Coronary artery (tissue), 2 donors: ENCODE results near the gene OSBPL3.

Experiments
- DNase-seq: peaks from one replicate; pipeline ENCODE4 v3.0.0-alpha.2; 2017; ENCODE audit warnings: low spot score
- H3K27ac ChIP-seq, 2 donors: fragments of 200-600 bp; sonication (generic); one replicate each; pipeline ENCODE4 v1.5.1; 2016 to 2019
- H3K4me3 ChIP-seq: fragments of 200-600 bp; sonication (generic); 2 replicates; pipeline ENCODE4 v1.5.1; 2016; ENCODE audit warnings: mild to moderate bottlenecking, moderate library complexity
- CTCF ChIP-seq: fragments of 200-600 bp; sonication (generic); IDR thresholded peaks from one replicate; pipeline ENCODE4 v1.5.1; 2019; ENCODE audit warnings: antibody characterized with exemption

OSBPL3 gene

GRCh38 chr7:24880886-24881285 is 99.1 kb downstream of the OSBPL3 start:
- H3K27ac ChIP-seq, result no peak overlapping the region
- DNase-seq, result no peak
- H3K4me3 ChIP-seq, result no peak overlapping the region
- no peak for TF ChIP-seq CTCF

GRCh38 chr7:24879291-24879690 is 100.7 kb downstream of the OSBPL3 start:
- Histone ChIP-seq H3K27ac (no peak overlapping the region), H3K4me3 (no peak overlapping the region)
- no peak for DNase-seq
- TF ChIP-seq CTCF, result no peak

- TF ChIP-seq CTCF, result no peak
- no peak for DNase-seq
Observed at GRCh38 chr7:24877790-24878311, 102.1 kb downstream of the OSBPL3 start.

GRCh38 chr7:24874791-24875190 is 105.2 kb downstream of the OSBPL3 start:
- no peak overlapping the region for H3K27ac ChIP-seq
- H3K4me3 ChIP-seq, result no peak overlapping the region
- DNase-seq, result no peak
- TF ChIP-seq CTCF, result no peak

More at GRCh38 chr7:24877790-24878311, 102.1 kb downstream of the OSBPL3 start:
- no peak overlapping the region for H3K27ac ChIP-seq
- no peak overlapping the region for H3K4me3 ChIP-seq

- DNase-seq, result no peak
- H3K27ac ChIP-seq, result no peak overlapping the region
- TF ChIP-seq CTCF, result no peak
- no peak overlapping the region for H3K4me3 ChIP-seq
Observed at GRCh38 chr7:24873944-24874343, 106.0 kb downstream of the OSBPL3 start.

GRCh38 chr7:24871770-24872169 is 108.2 kb downstream of the OSBPL3 start:
- Histone ChIP-seq H3K27ac (no peak overlapping the region), H3K4me3 (no peak overlapping the region)
- TF ChIP-seq CTCF, result no peak
- no peak for DNase-seq

- H3K27ac ChIP-seq, result no peak overlapping the region
- no peak overlapping the region for H3K4me3 ChIP-seq
- TF ChIP-seq CTCF, result no peak
- no peak for DNase-seq
Observed at GRCh38 chr7:24870766-24871165, 109.2 kb downstream of the OSBPL3 start.
